Activated CD4-positive, alpha-beta T cell treated with anti-CD3 and anti-CD28 coated beads, Interleukin-2, Interleukin-4, amounts not matched to agents 100 ng/mL and 50 ng/mL, durations not matched to agents 16 hours and 8 hours (primary cell): ENCODE results near the gene DNAJC21.

Experiments used
- DNase-seq: peaks from one replicate; pipeline ENCODE4 v3.0.0-alpha.2; 2020; ENCODE audit warnings: low spot score

DNAJC21 gene

DNA sequence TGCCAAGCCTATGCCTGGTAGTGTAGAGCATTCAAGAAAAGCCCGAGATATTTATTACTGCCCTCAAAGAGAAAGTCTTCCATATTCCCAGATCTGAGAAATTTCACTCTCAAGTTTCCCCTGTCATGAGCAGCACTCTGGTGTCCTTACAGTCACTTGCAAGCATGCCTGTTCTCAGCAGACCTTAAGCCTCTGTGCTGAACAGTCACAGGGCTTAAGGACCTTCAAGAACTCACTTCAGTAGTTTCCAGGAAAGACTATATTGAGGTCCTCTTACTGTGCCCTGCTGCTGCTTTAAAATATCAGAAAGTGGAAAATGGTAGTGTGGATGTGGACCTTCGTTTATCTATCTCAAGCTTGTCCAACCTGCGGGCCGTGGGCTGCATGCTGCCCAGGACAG lies 53.5 kb downstream of the DNAJC21 start:
- DNase-seq: no peak

DNA sequence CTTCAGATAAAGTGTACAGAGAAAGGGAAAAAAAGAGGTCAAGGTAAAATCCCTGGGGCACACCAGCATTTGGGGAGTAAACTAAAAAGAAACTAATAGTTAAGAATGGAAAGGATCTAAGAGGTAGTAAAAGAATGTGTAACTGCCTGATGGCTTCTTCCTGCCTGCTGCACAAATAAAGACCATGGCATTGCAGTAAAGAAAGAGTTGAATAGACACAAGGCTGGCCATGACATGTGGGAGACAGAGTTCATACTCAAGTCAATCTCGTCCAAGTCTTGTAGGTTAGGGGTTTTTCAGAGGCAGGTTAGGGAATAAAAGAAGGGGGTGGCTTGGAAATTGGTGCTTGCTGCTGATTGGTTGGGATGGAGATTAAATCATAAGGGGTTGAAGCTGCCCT lies 57.6 kb downstream of the DNAJC21 start:
- no peak for DNase-seq

DNA sequence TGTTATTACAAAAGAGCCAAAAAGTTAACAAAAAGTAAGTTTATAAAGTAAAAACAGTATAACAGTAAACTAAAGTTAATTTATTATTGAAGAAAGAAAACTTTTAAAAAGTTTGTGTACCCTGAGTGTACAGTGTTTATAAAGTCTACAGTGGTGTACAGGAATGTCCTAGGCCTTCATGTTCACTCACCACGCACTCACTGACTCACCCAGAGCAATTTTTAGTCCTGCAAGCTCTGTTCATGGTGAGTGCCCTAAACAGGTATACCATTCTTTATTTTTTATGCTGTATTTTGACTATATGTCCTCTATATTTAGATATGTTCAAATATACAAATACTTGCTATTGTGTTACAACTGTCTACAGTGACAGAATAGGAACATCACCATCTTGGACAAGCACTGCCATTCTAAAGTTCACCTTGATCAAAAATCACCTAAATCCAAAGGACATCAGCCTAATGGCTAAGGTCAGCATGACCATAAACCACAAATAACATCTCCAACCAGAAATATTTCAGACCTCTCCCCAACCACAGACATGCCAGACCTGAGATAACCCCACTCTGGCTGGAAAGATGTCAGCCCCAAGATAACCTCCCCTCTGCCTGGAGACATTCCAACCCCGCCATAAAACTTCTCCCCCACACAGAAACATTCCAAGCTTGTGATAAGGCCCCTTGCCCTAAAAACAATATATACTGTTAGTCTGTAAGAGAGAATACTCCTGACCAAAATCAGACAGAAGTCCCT lies 62.3 kb downstream of the DNAJC21 start:
- DNase-seq: no peak

DNA sequence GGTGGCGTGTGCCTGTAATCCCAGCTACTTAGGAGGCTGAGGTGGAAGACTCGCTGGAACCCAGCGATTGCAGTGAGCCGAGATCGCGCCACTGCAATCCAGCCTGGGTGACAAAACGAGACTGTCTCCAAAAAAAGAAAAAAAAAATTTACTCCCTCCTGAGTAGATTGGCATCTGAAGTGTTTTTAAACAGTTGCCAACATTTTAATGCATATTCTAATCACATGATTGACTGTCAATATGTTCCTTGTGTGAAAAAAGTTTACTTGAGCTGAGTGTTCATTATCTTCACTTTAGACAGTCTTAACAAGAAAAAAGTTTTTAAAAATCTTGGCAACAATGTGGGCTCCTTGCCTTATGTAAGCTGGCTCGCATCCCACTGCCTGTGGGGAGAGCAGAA lies 64.6 kb downstream of the DNAJC21 start:
- no peak for DNase-seq

DNA sequence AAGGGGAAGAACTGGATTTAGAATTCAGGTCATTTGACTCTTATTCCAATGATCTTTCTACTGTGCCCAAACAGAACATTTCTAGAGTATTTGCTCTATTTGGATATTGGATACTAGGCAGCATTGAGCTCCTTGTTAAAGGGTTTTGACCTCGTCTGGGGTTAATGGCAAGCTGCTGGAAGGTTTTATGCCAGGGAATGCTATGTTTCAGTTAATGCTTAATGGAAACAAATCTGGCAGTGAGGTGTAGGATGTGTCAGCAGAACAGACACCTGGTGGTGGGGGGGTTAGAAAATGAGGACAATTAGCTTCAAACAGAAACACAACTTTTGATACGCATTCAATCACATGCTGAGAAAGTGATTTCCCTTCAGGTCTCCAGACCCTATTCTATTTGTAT lies 66.9 kb downstream of the DNAJC21 start:
- DNase-seq: no peak

DNA sequence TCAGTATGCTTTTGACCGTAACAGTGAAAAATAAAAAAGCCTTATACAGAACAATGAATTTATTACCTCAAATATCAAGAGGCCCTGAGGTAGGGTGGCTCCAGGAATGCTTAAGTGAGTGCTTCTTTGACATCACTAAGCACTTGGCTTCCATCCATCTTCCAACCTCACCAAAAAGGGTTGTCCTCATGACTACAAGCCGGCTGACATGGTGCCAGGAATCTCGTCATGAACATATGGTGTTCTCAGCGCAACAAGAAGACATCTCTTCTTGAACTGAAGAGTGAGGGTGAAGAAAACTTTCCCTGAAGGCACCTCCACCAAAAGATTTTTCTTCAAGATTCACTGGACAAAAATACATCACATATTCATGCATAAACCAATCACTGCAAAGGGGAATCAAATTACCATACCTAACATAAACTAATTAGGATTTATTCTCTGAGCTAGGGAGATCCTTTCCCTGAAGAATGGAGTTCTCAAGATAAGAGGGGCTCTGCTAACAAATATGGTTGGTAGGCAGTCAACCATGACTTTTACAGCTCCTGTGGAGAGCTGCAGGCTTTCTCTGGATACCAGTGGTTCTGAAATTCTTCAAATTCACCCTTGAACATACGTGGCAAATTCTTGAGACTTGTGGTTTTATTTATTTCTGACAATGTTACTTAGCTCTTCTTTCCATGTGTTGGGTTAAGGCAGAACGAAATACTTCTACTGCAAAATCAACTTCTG lies 68.9 kb downstream of the DNAJC21 start:
- no peak for DNase-seq

DNA sequence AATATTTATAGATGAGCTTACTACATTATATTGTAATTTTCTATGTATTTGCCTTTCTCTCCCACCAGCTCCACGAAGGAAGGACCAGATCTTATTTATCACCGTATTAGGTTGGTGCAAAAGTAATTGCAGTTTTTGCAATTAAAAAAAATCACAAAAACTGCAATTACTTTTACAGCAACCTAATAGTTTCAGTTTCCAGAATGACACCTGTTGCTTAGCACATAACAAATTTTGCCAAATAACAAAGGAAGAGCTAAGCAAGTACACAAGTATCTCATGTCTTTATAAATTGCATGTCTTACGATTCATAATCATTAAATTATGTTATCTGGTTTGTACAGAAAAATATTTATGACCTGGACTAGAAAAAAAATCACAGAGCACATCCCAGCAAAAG lies 72.5 kb downstream of the DNAJC21 start:
- DNase-seq: no peak

DNA sequence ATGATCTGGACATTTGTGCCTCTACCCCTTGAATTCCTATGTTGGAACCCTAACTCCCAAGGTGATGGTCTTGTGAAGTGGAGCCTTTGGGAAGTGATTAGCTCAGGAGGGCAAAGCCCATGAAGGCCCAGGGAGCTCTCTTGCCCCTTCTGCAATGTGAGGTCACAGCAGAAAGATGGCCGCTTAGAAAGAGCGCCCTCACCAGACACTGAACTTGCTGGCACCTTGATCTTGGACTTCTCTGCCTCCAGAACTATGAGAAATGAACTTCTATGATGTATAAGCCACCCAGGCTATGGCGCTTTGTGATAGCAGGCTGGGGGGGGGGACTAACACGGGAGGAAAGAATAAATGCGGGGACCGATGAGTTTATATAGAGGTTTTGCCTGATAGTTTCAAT lies 73.1 kb downstream of the DNAJC21 start:
- no peak for DNase-seq

DNA sequence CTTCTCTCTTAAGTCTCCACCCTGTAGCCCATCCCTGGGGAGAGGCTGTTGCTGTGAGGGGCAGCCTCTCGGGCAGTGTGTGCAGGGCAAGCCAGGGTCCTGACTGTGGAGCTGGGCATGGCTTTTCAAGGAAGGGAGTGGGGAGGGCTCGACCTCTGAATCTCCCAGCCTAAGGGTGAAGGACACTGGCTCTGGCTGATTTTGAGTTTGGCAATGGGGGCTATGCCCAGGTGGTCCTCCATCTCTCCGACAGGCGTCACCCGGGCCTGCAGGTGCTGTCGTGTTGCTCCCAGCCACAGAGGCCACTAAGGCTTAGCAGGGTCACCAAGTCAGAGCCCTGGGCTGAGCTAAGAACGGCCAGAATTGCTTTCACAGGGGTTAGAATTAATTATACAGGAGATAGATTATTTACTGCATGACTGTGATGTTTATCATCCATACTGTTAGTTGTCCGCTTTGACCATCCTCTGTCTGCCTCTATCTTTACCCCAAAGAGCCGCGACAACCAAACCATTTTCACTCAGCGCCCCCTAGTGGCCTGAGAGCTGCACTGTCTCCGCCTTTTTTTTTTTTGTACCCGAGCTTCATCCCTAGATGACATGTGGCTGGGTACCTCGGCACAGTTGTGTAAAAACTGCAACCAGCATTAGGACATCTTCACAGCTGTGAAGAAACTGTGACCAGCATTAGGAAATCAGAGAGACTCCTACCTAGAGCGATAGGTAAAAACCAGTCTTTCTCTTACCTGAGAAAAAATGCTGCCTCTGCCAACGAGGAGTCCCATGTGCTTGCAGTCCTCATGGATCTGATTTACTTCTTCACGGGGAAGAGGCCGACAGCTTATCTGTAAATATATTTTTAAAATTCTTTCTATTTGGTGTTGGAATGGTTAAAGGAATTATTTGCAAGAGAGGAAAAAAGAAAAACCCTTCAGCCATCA lies 73.9 kb downstream of the DNAJC21 start:
- peak; percentile 44 for DNase-seq

DNA sequence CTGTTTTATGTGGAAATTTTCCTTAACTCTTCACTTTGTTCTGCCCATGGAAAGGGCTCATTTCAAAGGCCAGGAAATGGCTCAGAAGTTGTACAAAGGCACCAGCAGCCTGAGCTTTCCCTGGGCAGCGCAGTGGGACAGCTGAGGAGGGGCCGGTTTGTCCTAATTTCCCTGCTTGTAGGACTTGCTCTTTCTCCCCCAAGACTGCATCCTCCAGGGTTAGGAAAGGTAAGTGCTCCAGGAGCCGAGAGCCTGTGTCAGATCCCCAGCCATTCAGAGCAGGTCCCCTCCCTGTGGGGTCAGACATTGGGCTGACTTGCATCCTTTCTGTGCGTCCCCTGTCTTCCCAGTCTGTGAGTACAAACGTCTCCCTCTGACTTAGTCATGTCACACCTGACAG lies 74.8 kb downstream of the DNAJC21 start:
- DNase-seq: no peak

DNA sequence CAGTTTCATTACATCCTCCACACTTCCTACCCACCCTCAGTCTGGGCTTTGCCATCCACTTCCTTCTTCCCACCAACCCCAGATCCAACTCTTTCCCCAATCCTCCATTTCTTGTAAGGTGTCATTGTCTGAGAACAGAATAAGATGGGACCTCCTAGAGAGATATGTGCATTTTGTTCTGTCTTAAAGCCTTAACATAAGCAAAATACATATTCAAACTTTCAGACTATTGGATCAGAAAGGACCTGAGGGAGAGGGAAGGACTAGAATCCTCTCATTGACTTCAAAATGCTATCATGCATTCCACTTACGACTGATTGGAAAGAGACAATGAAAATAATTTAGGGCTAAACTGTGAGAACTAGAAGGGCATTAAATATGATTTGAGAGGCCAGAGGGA lies 75.4 kb downstream of the DNAJC21 start:
- no peak for DNase-seq
